ENCODE results near the gene CFAP107.
"Not testable (repeated sequence)": the region's sequence is repeated elsewhere in the genome, so short reads cannot be mapped to it uniquely, and the experiment has no call there.

CFAP107 gene

GRCh38 chr1:12781488-12781887 lies 35.5 kb downstream of the CFAP107 start:
- not testable (repeated sequence) for DNase-seq

DNA sequence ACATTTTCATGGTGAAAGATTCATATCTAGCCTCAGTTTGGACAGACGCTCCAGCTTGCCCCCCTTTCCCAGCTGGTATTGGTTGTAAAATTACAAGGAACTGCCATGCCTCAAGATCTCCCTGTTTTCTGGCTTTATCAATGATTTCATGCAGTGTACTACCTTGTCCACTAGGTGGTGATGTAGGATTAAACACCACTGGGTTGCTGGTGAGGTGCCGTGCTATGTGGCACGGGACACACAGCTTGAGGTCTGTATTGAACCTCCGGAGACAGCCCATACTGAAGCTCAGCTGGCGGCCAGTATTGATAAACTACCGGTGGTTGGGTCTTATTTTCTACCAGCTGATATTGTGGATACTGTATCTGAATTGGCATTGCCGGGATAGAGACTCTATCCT lies 37.8 kb downstream of the CFAP107 start:
- not testable (repeated sequence) for DNase-seq

DNA sequence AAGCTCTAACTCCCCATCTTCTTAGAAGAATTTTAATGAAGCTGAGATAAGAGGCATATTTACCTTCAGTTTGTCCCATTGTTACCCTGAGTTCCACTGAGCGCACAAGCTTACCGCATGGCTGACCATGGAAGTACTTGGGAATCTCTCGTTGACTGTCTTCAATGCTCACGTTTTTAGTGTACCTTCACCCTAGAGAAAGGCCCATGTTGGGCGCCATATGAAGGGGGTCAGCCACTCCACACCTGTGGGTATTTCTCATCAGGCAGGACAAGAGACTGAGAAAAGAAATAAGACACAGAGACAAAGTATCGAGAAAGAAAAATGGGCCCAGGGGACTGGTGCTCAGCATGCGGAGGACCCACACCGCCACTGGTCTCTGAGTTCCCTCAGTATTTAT lies 38.7 kb downstream of the CFAP107 start:
- not testable (repeated sequence) for DNase-seq

- not testable (repeated sequence) for DNase-seq
Measured at GRCh38 chr1:12791097-12791496, 45.1 kb downstream of the CFAP107 start, which contains the start of gene PRAMEF1. TSS of gene PRAMEF1 (plus strand) at chr1:12791397. CDS start at chr1:12793228, 1,831 bp downstream.

DNA sequence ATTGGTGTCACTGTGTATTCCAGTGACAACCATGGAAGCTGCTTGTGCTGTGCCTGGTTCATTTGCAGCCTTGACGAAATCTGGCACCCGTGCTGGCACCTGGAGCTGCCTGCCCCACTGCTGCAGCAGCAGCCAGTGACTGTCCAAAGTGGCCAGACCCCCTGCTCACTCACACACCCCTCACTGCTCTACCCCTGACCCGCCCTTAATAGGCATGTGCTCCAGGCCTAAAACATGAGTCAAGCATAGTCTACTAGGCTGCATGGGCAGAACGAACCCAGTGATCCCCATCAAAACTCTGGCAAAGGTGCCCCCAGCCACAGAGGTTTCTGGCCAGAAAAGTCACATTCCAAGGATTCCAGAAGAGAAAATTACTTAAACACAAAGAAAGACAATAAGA lies 52.9 kb downstream of the CFAP107 start:
- no peak for DNase-seq

DNA sequence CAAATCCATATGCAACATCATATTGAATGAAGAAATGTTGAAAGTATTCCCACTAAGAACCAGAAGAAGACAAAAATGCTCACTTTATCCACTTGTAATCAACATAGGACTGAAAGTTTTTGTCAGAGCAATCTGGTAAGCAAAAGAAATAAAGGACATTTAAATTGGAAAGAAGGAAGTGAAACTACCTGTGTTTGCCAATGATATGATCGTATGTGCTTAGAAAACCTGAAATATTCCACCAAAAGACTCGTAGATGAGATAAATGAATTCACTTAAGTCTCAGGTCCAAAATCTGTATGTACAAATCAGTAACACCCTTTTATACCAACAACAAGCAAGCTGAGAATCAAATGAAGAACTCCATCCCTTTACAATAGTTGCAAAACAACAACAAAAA lies 53.7 kb downstream of the CFAP107 start:
- no peak for DNase-seq

DNA sequence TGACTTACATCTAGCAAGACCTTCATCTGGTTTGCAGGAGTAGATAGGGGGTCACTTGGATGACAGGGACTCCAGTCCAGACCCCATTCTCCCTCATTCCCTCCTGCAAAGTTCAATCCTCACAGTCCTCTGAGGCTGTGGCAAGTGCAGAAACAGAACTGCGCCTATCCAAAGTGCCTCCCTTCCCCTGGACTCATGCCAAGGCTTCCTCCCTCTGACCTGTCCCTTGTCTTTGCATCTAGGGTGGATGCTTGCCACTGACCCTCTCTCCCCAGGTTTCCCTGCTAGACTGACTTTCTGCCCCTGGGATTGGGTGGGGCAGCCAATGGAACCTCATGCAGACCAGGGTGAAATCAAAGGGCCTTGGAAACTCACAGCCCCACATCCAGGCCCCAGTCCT lies 63.9 kb downstream of the CFAP107 start:
- no peak for DNase-seq

GRCh38 chr1:12810691-12811408 lies 64.8 kb downstream of the CFAP107 start:
- DNase-seq = no peak

GRCh38 chr1:12811409-12811784 lies 65.4 kb downstream of the CFAP107 start:
- no peak for DNase-seq
